ENCODE results near the gene SIK1. TPM values are rescaled to one million over a fixed set of nuclear protein-coding genes. Genes with fewer than 3 reads are reported as not detected.

SIK1 gene
- total and polyA plus RNA-seq, 7 donors, result under 0.01 to 33.8 (median 7.3) TPM; not detected in 1

GRCh38 chr21:43373362-43374227 is 53.3 kb downstream of the SIK1 start:
- Histone ChIP-seq H3K27me3 (no peaks in the 10 kb centered on the region), H3K9me3 (no peaks in the 10 kb centered on the region), H3K36me3 (no peaks in the 10 kb centered on the region), H3K4me1 (no peaks in the 10 kb centered on the region), H3K4me3 (no peak overlapping the region), H3K27ac (no peak overlapping the region)
- intact Hi-C loops (cut with DNase I), result no loop called here
- no peak for DNase-seq
- WGBS, 2 donors, result 84 to 88% methylated on average over 21 of the region's 21 CpGs
- TF ChIP-seq POLR2A (IDR thresholded peaks at IDR 0.05), result no peak
- TF ChIP-seq CTCF (IDR thresholded peaks at IDR 0.05), result no peak
- no peak for TF ChIP-seq POLR2AphosphoS5 (IDR thresholded peaks at IDR 0.05)
- no peak for TF ChIP-seq EP300 (IDR thresholded peaks at IDR 0.05)

GRCh38 chr21:43372663-43373361 is 54.1 kb downstream of the SIK1 start:
- Histone ChIP-seq H3K27me3 (no peaks in the 10 kb centered on the region), H3K9me3 (no peaks in the 10 kb centered on the region), H3K27ac (no peak overlapping the region), H3K4me1 (no peaks in the 10 kb centered on the region), H3K36me3 (no peaks in the 10 kb centered on the region), H3K4me3 (no peak overlapping the region)
- intact Hi-C loops (cut with DNase I), result no loop called here
- no peak for DNase-seq
- WGBS, 2 donors, result 86 to 92% methylated on average over 26 of the region's 26 CpGs
- no peak for TF ChIP-seq CTCF (IDR thresholded peaks at IDR 0.05)
- no peak for TF ChIP-seq POLR2A (IDR thresholded peaks at IDR 0.05)
- TF ChIP-seq EP300 (IDR thresholded peaks at IDR 0.05), result no peak
- no peak for TF ChIP-seq POLR2AphosphoS5 (IDR thresholded peaks at IDR 0.05)

- H3K27ac ChIP-seq, result no peak overlapping the region
- WGBS, 2 donors, result 94 to 95% methylated on average over 9 of the region's 9 CpGs
- DNase-seq, result no peak
- H3K27me3 ChIP-seq, result no peaks in the 10 kb centered on the region
- H3K9me3 ChIP-seq, result no peaks in the 10 kb centered on the region
- TF ChIP-seq EP300 (IDR thresholded peaks at IDR 0.05) (no peak), POLR2A (IDR thresholded peaks at IDR 0.05) (no peak), CTCF (IDR thresholded peaks at IDR 0.05) (no peak), POLR2AphosphoS5 (IDR thresholded peaks at IDR 0.05) (no peak)
- intact Hi-C loops (cut with DNase I), result no loop called here
- no peaks in the 10 kb centered on the region for H3K4me1 ChIP-seq
- no peaks in the 10 kb centered on the region for H3K36me3 ChIP-seq
- no peak overlapping the region for H3K4me3 ChIP-seq
Measured at GRCh38 chr21:43371786-43372185, 55.1 kb downstream of the SIK1 start.

- TF ChIP-seq CTCF (IDR thresholded peaks at IDR 0.05) (no peak), POLR2AphosphoS5 (IDR thresholded peaks at IDR 0.05) (no peak), EP300 (IDR thresholded peaks at IDR 0.05) (no peak)
- H3K36me3 ChIP-seq, result no peaks in the 10 kb centered on the region
- no peak overlapping the region for H3K27ac ChIP-seq
- no peak for DNase-seq
- no peak overlapping the region for H3K4me3 ChIP-seq
- H3K27me3 ChIP-seq, result no peaks in the 10 kb centered on the region
- intact Hi-C loops (cut with DNase I), result no loop called here
- H3K9me3 ChIP-seq, result no peaks in the 10 kb centered on the region
- WGBS, 2 donors, result 68 to 77% methylated on average over 2 of the region's 2 CpGs
- H3K4me1 ChIP-seq, result no peaks in the 10 kb centered on the region
Measured at GRCh38 chr21:43370888-43371570, 55.9 kb downstream of the SIK1 start.
